COR-L47 (cell line): Measurements from ENCODE around the gene CABLES1.
A peak's percentile ranks its signal among the peaks of the same experiment; 100 is the strongest.

Experiments
- DNase-seq: peaks from one replicate; lab custom pipeline; 2025; lab: John Stamatoyannopoulos, UW

The CABLES1 gene

DNA sequence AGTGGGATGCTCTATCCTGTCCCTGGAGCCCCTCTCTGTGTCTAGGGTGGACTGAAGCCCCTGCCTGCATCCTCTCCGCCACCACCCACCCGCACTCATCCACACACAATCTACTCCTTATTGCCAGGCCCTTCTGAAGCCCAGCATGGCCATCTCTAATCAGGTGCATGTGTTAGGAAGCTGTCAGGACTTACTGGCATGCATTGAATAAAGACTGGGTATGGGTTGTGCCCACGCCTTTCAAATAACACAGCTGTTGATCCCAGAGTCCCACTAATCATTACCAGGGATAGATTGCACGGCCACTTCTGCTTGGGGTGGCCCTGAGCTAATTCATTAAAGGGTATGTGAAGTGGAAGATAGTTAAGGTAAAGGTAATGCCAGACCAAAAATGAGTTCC lies 88.4 kb downstream of the CABLES1 start:
- DNase-seq: no peak

DNA sequence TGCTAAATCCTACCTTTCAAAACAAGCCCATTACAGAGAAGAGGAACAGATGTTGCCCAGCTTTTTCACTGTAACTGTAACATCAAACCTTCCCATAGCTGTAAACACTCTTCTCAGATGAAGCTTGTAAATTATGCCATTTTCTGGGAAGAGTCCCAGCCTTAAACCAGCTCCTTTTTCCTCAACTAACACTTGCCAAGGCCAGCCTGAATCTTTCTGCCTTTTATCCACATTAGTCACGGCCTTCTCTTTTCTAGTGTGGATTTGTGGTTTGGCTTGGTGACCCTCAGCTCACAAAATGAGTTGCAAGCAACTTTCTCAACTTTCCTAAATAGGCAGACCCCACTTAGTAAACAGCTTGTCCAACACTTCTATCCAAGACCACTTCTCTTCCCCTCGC lies 90.2 kb downstream of the CABLES1 start:
- no peak for DNase-seq

DNA sequence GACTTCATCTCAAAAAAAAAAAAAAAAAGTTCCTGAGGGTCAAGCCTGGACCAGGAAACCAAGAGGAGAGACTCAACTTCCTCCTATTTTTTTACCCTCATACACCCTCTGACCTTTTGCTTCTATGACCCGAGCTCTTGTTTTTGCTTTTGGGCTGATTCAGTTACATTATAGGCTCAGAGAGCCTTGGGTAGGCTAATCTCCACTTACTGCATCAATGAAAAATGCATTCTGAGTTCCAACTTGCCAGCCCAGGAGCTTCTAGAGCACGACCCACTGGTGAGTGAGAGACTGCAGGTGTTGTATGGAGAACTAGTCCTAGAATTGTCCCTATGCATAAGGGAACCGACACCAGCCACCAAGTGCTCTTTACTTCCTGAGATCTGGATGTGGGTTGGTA lies 91.1 kb downstream of the CABLES1 start:
- no peak for DNase-seq

DNA sequence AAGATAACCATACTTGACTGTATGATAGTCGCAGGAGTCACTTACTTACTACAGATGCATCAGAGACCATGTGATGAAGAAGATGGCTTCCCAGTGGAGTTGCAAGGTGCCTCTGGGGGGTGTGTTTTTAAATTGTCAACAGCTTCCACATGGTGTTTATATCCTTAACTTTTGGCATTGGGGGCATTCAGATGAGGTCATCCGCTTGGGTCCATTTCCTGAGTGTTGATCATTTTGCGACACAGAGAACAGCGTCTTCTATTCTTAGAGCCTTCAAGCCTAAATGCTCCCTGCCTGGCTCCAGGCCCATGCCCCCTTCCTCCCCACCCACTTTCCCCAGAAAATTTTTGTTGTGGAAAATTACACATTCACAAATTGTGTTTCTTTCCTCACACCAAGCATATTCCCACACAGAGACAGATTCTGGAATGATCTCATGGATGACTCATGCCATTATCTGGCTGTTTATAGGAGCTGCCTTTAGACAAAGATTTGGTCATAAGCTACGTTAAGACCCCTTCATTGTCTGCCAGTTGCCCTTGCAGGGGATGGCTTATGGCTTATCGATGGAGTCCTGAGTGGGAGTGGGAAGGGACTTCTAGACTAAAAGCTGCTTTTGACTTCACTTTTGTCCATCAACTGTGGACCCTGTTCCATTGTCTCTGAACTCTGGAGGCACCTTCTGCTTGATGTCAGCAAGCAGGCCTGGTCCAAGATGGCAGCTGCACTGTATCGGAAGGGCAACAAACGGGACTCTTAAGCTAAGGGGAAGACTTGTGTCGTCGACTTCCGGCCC lies 91.8 kb downstream of the CABLES1 start:
- DNase-seq: no peak

DNA sequence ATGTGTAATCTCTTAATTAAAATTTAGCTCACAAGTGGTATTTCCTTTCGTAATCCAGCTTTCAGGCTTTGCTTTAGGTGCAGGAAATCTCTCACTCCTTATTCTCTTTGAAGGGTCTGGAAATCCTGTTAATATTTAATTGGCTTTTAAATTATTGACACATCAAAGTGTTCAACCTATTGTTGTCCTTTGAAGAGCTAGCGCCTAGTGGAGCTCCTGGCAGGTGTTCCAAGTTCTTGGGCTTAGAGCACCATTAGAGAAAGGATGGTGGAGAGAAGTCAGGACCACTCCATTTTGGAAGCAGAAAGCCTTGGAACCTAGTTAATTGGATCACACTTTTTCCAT lies 92.4 kb downstream of the CABLES1 start:
- DNase-seq: peak; percentile 37

DNA sequence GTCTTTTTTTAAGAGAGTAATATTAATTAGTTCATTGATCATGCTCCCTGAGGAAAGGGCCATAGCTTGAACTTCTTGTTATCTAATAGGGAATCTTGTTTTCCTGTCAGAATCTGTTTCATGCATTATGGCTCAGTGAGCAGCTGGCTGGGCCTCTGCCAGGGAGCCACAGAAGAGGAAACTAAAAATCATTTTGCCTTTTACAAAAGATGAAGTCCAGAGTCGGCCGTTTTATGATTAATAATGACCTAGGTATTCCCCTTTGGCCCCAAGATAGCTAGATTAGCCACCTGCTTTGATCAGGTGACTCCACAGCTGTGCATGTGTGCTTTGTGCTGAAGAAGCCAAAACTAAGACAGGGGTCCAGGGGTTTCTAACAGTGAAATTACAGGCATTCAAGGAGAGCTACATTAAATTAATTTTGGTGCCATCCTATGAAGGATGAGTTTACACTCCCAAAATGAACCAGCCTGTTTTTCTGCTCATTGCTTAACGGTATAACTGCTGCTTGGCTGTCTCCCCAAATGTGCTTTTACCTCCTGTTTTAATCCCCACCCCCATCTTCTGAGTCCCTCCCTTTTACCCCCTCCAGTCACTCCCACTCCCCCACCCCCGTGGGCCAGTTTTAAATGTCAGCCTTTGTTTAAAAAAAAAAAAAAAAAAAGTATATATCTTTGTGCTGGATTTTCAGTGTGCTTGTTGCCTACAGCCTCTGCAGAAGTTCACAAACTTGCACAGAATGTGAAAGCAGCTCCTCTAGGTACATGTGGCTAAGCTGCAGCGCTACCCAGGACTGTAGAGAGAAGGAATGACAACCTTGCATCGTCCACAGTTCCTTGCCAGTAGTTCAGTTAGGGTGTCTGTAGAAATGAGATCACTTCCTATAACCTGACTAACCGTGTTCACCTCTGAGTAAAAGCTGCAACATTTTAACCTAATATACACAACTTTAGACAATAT lies 93.1 kb downstream of the CABLES1 start:
- no peak for DNase-seq

DNA sequence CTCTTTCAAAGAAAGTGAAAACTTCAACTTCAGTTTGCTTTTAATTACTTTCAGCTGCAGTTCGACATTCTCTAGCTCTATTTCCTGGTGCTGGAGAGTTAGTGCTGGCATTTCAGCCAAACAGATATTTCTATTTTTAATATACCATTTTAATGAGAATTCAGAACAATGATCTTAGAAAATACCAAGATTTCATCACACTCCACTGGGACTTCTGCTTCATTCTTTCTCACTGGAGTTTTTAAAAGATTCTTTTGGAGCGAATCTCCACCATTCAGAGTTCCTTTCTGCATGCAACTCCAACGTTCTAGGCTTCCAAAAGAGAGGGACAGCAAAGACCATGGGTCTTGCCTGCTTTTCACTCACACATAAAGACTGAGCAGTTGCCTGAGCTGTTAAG lies 94.2 kb downstream of the CABLES1 start:
- no peak for DNase-seq

DNA sequence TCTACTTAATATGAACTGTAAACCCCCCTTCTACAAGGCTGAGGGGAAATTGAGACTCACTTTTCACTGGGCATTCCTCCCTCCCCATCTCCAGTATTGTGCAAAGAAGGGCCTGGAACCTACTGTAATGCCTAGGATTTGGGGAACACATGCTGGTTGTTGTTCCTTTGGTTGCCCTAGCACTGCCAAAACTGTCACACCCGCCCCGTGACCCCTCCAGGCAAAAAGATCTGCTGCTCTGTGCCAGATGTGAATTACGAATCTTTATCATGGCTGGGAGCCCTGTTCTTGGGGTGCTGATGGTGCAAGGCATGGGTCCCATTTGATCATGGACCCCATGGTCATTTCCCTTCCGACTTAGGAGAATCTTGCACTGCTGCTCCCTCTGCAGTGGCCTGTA lies 95.4 kb downstream of the CABLES1 start:
- no peak for DNase-seq

DNA sequence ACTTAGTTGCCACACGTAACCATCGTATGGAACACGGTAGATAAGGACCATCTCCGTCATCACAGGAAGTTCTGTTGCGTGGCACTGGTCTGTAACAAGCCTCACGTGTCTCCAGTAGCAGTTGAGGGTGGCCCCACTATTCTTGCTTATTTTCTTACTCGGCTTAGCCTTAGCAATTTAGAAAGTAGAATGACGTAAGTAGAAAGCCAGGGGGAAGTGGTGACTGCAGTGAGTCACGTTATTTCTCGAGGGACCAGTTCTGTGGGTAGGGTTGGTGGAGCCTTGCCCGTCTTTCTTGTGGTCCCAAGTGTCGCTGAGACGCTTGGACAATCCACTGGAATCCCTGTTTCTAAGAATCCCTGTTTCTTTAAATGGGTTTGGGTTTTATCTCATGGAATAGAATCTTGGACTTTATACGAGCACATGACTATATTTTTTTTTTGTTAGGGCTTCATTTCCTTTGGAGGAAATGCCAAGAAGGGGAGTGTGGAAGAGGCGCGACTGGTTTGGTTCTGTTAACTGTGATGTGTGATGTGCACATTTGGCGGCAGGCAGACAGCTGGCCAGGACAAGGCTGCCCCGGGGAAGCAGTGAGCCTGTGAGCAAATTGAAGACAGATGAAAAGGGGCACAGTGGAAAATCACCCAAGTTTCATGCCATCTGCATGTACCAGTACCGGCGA lies 96.2 kb downstream of the CABLES1 start:
- DNase-seq: no peak

DNA sequence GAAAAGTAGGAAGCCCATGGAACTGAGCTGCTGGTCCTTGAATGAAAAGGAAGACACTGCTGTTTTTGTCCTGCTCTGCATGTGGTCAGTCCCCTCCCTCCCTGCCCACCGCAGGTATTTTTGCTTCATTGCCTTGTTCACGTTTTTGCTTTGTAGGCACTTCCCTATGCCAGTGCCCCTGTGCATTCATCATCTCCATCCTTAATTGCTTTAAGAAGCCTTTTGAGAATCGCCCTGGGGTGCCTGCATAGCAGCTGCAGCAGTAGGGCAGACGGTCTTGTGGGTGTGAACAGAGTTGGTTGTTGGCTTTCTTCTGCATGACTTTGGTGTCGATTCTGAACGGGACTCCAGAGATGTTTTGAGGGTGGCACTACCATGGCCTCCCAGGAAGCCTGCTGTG lies 97.0 kb downstream of the CABLES1 start:
- DNase-seq: peak; percentile 47

DNA sequence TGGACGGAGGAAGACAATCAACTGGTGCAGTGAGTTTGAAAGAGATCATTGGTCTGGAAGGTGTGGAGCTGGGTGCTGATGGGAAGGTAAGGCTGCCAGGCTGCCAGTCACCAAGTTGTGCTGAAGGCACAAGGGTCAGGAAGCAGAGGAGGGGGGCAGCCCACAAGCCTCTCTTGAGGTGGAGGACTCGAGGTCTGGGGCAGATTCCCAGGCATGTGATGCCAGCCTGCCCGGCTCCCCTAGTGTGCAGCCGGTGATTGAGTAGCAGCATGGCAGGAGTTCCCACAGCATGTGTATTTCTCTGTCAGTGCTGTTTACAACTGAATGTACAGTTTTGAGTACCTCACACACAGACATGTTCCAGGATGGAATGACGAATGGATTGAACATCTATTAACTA lies 99.3 kb downstream of the CABLES1 start:
- DNase-seq: no peak

DNA sequence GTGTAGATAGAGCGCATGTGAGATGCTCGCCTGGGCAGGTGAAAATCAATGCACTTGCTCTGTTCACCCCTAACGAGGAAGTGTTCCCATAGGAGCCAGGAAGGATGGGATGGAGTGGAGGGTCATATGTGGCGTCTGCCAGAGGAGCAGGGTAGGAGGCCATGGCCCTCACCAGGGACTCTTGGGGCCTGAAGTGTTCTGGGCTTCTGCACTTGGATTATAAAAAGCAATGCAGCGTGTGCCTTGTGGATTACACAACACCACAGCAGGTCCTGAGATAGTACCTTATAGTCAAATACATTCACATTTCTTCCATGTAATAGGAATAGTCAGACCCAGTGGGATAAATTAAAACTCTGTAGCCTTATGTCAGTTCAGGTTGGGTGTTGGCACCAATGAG lies 100.1 kb downstream of the CABLES1 start:
- DNase-seq: no peak

DNA sequence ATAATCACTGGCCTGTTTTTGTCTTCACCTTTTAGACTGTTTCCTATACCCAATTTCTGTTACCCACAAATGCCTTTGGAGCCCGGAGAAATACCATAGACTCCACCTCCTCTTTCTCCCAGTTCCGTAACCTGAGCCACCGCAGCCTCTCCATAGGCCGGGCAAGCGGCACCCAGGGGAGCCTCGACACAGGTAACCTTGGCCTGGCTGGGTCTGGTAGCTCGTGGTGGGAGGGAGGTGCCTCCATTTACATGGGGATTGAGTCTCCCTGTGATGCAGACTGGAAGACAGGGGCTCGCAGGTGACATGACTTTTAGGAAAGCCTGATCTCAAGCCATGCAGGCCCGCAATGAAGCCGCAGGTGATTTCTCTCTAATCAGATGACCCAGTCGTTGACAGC lies 100.6 kb downstream of the CABLES1 start:
- DNase-seq: no peak

DNA sequence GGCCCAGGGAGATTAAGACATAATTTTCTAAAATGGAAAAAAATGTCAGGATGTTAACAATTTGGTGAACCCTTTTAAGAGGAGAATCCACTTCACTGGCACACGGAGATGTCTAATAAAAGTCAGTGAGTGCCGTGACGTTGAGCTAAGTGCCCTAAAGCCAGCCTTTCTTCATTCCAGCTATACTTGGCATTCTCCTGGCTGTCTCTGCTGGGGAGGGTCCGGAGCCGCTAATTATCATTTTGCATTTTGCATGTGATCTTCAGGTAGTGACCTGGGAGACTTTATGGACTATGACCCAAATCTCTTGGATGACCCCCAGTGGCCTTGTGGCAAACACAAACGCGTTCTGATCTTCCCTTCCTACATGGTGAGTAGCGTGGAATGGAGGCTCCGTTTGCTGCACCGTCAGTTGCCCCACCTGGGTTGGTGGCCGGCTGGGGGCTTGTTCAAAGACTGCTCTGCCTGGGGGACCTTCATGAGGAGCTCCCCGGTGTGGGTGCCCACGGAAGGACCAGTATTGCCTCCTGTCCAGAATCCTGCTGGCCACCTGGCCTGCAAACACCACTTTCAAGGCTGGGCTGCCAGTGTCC lies 101.7 kb downstream of the CABLES1 start:
- DNase-seq: no peak

DNA sequence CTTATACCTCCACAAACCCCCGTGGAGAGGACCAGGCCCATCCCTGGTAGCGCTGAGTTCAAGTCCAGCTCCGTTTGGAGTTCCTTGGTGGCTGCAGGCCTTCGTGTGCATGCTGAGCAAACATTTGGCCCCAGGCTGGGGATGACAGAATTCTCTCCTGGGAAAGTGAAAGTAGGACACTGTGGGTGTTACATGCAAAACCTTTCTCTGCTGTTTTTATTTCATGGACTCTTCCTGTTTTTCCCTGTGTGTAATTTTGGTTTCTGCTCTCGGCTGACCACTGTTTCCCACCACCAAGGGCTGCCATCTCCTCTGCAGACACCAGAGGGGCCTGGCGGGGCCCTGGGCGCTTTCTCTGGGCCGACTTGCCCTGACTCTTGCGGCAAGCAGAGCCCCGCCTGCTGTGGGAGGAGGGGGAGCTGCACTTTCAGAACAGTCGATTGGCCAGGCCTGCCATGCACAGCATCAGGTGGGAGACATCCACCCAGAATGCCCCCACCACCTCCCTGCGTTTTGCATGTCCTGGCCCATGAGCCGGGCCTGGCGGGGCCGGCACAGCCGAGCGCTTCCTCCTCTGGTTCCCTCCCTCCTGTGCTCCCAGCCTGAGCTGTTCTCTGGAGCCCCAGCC lies 102.4 kb downstream of the CABLES1 start:
- DNase-seq: no peak

DNA sequence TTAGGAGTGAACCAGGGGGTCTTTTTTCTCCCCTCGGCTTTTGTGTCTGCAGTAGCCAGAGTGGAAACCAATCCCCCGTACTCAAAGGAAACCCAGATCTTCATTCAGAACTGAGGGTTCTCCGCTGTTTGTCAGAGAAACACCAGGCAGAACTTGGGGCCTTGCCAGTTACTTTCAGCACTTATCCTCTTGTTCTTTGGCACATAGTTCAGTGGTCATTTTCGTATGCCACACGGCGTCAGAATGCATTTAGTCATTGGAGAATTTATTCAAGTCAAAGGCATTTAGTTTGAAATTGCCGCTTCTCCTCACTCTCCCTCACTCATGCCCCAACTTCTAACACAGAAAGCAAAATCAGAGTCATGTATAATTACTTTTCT lies 102.9 kb downstream of the CABLES1 start:
- no peak for DNase-seq

DNA sequence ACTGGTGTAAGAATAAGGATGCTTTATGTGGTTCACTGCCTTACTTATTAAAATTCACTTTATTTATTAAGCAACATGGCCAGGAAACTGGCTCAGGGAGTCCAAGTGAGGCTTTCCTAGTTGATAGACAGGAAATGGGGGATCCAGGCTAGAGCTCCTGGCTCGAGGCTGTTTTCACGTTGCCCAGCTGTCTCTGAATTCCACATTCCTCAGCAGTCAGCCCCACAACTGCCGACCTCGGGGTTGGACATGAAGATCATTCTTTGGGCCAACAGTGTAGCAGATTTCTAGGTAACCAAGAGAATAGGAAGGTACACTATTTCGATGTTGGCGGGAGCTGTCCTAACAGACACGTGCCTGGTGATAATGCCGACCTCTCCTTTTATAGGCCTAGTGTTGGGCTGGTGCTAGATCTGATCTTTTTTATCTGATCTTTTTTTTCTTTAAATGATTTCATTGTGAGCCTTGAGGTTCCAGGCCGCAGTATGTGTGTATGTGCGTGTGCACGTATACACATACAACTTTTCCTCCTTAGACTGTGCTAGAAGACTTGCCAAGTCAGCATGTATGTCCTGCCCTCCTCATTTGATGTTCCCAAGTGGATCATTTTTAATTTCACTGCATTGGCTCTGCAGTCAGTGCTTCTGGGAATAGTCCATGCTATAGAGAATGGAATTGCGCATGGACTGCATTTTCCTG lies 103.5 kb downstream of the CABLES1 start:
- DNase-seq: no peak

DNA sequence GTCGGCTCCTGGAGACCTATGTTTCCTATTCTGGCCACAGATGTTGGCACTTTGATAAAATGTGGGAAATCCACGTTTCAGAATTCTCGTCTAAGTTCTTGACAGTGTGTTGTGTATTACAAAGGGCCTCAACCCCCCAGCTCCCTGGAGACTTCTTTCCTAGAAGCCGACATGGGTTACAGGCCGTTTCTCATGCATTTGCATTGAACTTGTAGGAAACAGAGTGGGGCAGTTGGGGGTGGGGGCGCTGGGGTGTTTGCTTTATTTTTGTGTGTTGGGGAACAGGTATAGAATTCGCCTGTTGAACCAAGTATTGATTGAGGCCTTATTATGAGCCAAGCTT lies 104.0 kb downstream of the CABLES1 start:
- DNase-seq: no peak

DNA sequence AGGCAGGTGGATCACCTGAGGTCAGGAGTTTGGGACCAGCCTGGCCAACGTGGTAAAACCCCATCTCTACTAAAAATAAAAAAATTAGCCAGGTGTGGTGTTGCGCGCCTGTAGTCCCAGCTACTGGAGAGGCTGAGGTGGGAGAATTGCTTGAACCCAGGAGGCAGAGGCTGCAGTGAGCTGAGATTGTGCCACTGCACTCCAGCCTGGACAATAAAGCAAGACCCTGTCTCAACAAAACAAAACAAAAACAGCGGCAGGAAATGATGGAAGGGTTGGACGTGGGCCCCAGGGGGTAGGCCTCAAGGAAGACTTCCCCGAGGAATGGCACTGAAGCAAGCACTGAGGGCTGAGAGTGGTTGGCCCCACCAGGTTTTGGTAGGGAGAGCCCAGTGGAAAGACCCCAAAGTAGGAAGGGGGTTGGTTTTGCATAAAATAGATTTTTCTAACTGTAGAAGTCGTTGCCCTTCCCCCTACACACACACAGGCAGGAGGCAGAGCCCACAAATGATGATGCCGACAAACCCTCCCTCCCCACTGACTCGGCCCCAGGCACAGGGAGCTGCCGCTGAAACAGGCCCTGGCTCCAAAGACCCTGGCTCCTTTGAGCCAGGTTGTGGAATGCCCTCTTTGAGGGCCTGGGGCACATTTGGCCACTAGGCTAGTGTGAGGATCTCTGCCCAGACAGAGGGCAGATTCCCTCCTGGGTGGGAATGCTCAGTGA lies 104.8 kb downstream of the CABLES1 start:
- DNase-seq: no peak

DNA sequence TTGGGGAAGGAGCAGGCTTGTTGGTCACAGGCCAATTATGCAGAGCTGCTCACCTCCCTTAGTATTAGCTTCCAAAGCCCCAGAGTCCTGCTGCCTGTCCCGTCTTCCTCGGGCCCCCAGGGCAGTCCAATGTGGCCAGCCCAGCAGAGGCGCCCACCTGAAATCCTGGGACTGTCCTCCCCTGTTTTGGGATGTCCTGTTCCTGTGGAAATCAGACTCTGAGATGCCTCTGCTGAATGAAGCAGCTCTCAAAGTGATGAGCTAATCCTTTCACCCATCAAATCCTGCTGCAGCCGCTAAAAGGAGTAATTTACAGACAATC lies 105.3 kb downstream of the CABLES1 start:
- DNase-seq: no peak
